ENCODE results near the gene ASIC3.

ASIC3 gene

DNA sequence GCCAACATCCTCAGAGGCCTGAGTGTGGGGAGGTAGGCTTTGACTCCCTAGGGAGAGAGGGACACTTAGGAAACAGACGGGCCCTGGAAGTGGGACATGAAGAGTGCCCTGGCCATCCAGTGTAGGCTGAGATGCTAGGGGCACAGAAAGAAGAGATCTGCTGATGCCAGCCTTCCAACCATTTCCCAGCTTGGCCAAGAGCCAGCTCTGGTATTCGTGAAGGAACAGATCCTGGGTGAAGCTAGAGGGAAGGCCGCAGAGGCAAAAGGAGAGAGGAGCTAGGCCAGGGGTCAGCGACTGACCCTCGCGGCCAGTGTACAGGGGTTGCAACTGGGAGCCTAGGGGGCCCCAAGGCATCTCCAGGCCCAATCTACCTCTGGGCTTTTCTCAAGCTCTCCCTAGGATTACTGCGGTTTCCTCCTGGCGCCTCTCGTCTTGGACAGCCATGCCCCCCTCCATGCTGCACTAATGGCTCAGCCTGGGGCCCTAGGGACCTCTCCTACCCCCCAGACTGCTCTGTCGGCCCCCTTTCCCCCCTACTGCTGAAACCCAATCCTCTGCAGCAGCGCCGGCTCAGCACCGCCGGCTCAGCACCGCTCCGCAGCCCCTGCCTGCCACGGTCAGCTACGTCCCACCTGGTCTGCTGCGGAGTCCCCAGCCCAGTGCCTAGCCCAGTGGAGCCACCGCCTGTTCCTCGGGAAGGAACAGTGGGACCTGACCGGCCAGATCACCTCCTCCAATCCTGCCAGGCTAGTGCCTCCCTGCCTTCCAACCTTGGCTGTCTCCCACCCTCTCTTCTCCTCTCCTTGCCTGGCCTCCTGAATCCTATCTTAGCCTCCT, at the start of gene ASIC3:
ASIC3 (plus strand) TSS at position 556 of the 840 bp plus-strand sequence. CDS start 355 bp downstream, outside the sequence.
- Histone ChIP-seq H3K9ac (ENCODE audit: low read depth, low read length) (no peak within 1 kb of the TSS), H3K4me1 (ENCODE audit: insufficient read depth, low read length) (no peaks in the 10 kb centered on the region), H3K36me3 (ENCODE audit: insufficient read depth, low read length) (no peaks in the 10 kb centered on the region), H3K9me3 (ENCODE audit: control insufficient read depth, insufficient read depth, low read length) (no peaks in the 10 kb centered on the region)

- H3K9me3 ChIP-seq (ENCODE audit: control insufficient read depth, insufficient read depth, low read length) = no peaks in the 10 kb centered on the region
- no peaks in the 10 kb centered on the region for H3K36me3 ChIP-seq (ENCODE audit: insufficient read depth, low read length)
- H3K9ac ChIP-seq (ENCODE audit: low read depth, low read length) = no peak overlapping the region
- peaks cover 9% of the 10 kb centered on the region; the same call in 1 of the 2 replicates for H3K4me1 ChIP-seq (ENCODE audit: insufficient read depth, low read length)
These were observed 49.3 kb upstream of the ASIC3 start for GRCh38 chr7:150999001-150999400.

- Histone ChIP-seq H3K9ac (ENCODE audit: low read depth, low read length) (no peak overlapping the region), H3K36me3 (ENCODE audit: insufficient read depth, low read length) (no peaks in the 10 kb centered on the region), H3K9me3 (ENCODE audit: control insufficient read depth, insufficient read depth, low read length) (no peaks in the 10 kb centered on the region), H3K4me1 (ENCODE audit: insufficient read depth, low read length) (peaks cover 4% of the 10 kb centered on the region; the same call in 1 of the 2 replicates)
These were observed 48.7 kb upstream of the ASIC3 start for GRCh38 chr7:150999497-151000230.

GRCh38 chr7:151000897-151001495, 47.3 kb upstream of the ASIC3 start:
- Histone ChIP-seq H3K36me3 (ENCODE audit: insufficient read depth, low read length) (no peaks in the 10 kb centered on the region), H3K4me1 (ENCODE audit: insufficient read depth, low read length) (no peaks in the 10 kb centered on the region), H3K9ac (ENCODE audit: low read depth, low read length) (no peak overlapping the region), H3K9me3 (ENCODE audit: control insufficient read depth, insufficient read depth, low read length) (no peaks in the 10 kb centered on the region)

GRCh38 chr7:151001546-151001945, 46.8 kb upstream of the ASIC3 start:
- no peak overlapping the region for H3K9ac ChIP-seq (ENCODE audit: low read depth, low read length)
- no peaks in the 10 kb centered on the region for H3K9me3 ChIP-seq (ENCODE audit: control insufficient read depth, insufficient read depth, low read length)
- no peaks in the 10 kb centered on the region for H3K4me1 ChIP-seq (ENCODE audit: insufficient read depth, low read length)
- H3K36me3 ChIP-seq (ENCODE audit: insufficient read depth, low read length) = no peaks in the 10 kb centered on the region

- H3K36me3 ChIP-seq (ENCODE audit: insufficient read depth, low read length) = no peaks in the 10 kb centered on the region
- H3K9me3 ChIP-seq (ENCODE audit: control insufficient read depth, insufficient read depth, low read length) = no peaks in the 10 kb centered on the region
- H3K9ac ChIP-seq (ENCODE audit: low read depth, low read length) = no peak overlapping the region
- peaks cover 12% of the 10 kb centered on the region; the same call in 1 of the 2 replicates for H3K4me1 ChIP-seq (ENCODE audit: insufficient read depth, low read length)
These were observed 44.8 kb upstream of the ASIC3 start for GRCh38 chr7:151003572-151003971.

DNA sequence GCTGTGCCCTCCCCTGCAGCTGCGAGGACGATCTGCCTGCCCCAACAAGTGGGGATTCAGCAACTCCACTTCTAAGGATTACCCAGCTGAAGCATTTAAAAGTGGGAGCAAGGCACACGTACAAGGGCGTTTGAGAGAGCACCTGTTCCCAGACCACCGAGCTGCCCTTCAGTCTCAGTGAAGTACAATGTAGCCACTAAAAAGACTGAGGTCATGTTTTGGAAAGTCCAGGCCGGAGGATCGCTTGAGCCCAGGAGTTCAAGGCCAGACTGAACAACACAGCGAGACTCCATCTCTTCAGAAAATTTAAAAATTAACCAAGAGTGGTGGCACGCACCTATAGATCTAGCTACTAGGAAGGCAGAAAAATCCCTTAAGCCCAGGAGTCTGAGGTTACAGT, 42.8 kb upstream of the ASIC3 start:
- Histone ChIP-seq H3K9me3 (ENCODE audit: control insufficient read depth, insufficient read depth, low read length) (no peaks in the 10 kb centered on the region), H3K4me1 (ENCODE audit: insufficient read depth, low read length) (peaks cover 14% of the 10 kb centered on the region; the same call in 1 of the 2 replicates), H3K36me3 (ENCODE audit: insufficient read depth, low read length) (no peaks in the 10 kb centered on the region), H3K9ac (ENCODE audit: low read depth, low read length) (no peak overlapping the region)

- H3K9ac ChIP-seq (ENCODE audit: low read depth, low read length) = no peak overlapping the region
- peaks cover 20% of the 10 kb centered on the region; the same call in 1 of the 2 replicates for H3K4me1 ChIP-seq (ENCODE audit: insufficient read depth, low read length)
- H3K36me3 ChIP-seq (ENCODE audit: insufficient read depth, low read length) = no peaks in the 10 kb centered on the region
- H3K9me3 ChIP-seq (ENCODE audit: control insufficient read depth, insufficient read depth, low read length) = no peaks in the 10 kb centered on the region
These were observed 41.6 kb upstream of the ASIC3 start for GRCh38 chr7:151006590-151007300.

- no peak overlapping the region for H3K9ac ChIP-seq (ENCODE audit: low read depth, low read length)
- no peaks in the 10 kb centered on the region for H3K9me3 ChIP-seq (ENCODE audit: control insufficient read depth, insufficient read depth, low read length)
- peaks cover 24% of the 10 kb centered on the region for H3K4me1 ChIP-seq (ENCODE audit: insufficient read depth, low read length)
- no peaks in the 10 kb centered on the region for H3K36me3 ChIP-seq (ENCODE audit: insufficient read depth, low read length)
These were observed 40.8 kb upstream of the ASIC3 start for GRCh38 chr7:151007469-151007898.

DNA sequence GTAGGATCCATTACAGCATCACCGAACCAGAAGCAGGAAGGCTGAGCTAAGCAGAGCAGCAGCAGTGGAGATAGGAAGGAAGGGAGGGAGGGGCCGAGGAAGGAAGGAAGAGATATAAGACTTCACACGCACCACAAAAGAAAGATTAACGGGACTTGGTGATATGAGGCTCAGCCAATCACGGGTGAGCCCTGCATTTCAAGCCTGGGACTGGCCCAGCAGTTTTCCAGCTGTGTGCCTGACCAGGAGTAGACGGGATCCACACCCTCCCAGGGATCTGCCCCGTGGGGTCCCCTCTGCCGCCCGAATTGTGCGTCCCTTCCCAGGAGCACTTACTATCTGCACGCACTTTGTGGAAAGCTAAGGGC, 40.2 kb upstream of the ASIC3 start:
- H3K36me3 ChIP-seq (ENCODE audit: insufficient read depth, low read length) = no peaks in the 10 kb centered on the region
- H3K4me1 ChIP-seq (ENCODE audit: insufficient read depth, low read length) = peaks cover 27% of the 10 kb centered on the region
- H3K9ac ChIP-seq (ENCODE audit: low read depth, low read length) = peak overlapping the region; percentile 34; the same call in 1 of the 2 replicates
- no peaks in the 10 kb centered on the region for H3K9me3 ChIP-seq (ENCODE audit: control insufficient read depth, insufficient read depth, low read length)

- peak overlapping the region; percentile 34; the same call in 1 of the 2 replicates for H3K9ac ChIP-seq (ENCODE audit: low read depth, low read length)
- H3K4me1 ChIP-seq (ENCODE audit: insufficient read depth, low read length) = peaks cover 27% of the 10 kb centered on the region
- H3K36me3 ChIP-seq (ENCODE audit: insufficient read depth, low read length) = no peaks in the 10 kb centered on the region
- no peaks in the 10 kb centered on the region for H3K9me3 ChIP-seq (ENCODE audit: control insufficient read depth, insufficient read depth, low read length)
These were observed 39.6 kb upstream of the ASIC3 start for GRCh38 chr7:151008511-151009323.

DNA sequence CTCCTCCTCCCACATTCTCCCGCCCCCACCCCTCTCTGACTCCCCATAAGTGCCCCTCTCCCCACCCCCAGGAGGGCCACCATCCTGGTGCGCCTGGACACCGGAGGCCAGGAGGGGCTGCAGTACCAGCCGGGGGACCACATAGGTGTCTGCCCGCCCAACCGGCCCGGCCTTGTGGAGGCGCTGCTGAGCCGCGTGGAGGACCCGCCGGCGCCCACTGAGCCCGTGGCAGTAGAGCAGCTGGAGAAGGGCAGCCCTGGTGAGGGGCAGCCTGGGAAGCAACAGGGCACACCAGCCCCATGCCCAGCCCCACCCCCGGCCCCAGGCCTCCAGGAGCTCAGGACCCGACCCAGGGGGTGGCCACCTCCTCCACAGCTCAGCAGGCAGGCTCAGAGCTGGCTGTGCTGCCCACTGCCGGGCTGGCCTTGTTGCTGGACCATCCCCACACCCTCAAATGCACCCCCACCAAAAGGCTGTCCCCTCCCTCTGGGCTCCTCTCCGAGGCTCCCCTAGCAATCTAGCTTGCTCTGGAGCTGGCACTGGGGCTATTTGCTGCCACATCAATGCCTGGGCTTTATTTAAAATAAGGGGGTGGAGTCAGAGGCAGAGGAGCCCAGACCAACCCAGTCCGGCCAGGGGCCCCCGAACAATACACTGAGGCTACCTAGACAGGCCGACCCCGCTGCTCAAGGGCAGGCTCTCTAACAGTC, 38.8 kb upstream of the ASIC3 start:
- Histone ChIP-seq H3K9ac (ENCODE audit: low read depth, low read length) (peak overlapping the region; percentile 49; the same call in 1 of the 2 replicates), H3K9me3 (ENCODE audit: control insufficient read depth, insufficient read depth, low read length) (no peaks in the 10 kb centered on the region), H3K36me3 (ENCODE audit: insufficient read depth, low read length) (no peaks in the 10 kb centered on the region), H3K4me1 (ENCODE audit: insufficient read depth, low read length) (peaks cover 27% of the 10 kb centered on the region)

- peaks cover 27% of the 10 kb centered on the region for H3K4me1 ChIP-seq (ENCODE audit: insufficient read depth, low read length)
- no peaks in the 10 kb centered on the region for H3K36me3 ChIP-seq (ENCODE audit: insufficient read depth, low read length)
- H3K9ac ChIP-seq (ENCODE audit: low read depth, low read length) = peak overlapping the region; percentile 49; the same call in 1 of the 2 replicates
- no peaks in the 10 kb centered on the region for H3K9me3 ChIP-seq (ENCODE audit: control insufficient read depth, insufficient read depth, low read length)
These were observed 38.4 kb upstream of the ASIC3 start for GRCh38 chr7:151010037-151010306.
